ENCODE results near the gene SEPTIN6. TPM values are rescaled to one million over a fixed set of nuclear protein-coding genes. Genes with fewer than 3 reads are reported as not detected.

The SEPTIN6 gene
- total and polyA plus RNA-seq, 2 of the 13 experiments (the other 11 are each of a cell fraction or from before 2014, with no cell fraction given), result 21.7 to 38.3 TPM

- no peak for TF ChIP-seq ZNF234 (CRISPR knock-in tag; conservative IDR thresholded peaks at IDR 0.05)
- no peak for TF ChIP-seq PCBP1 (IDR thresholded peaks at IDR 0.05; ENCODE audit: borderline replicate concordance, low read depth, low read length)
- TF ChIP-seq RXRB (CRISPR knock-in tag; IDR thresholded peaks at IDR 0.05; ENCODE audit: borderline replicate concordance), result no peak
- no peak for TF ChIP-seq NR2C2 (CRISPR knock-in tag; IDR thresholded peaks at IDR 0.05; ENCODE audit: borderline replicate concordance)
Observed at GRCh38 chrX:119696251-119696890, 3.4 kb upstream of the SEPTIN6 start (continued).

- in situ Hi-C loops (cut with HindIII; ENCODE audit: extremely low pct_ligation_motif_present, low pct_unique_long_range_greater_than_20kb) (no loop called here), intact Hi-C loops (cut with micrococcal nuclease; ENCODE audit: unreplicated experiment) (loop anchor here (5.0 to 10.0 kb wide), 2 partner anchors 37 to 181 kb away; no protein-coding TSS in a partner anchor)
- Histone ChIP-seq H3K9me3 (ENCODE audit: low read length) (no peaks in the 10 kb centered on the region), H3K79me2 (ENCODE audit: insufficient read depth, low read length) (peaks cover 16% of the 10 kb centered on the region), H3K36me3 (replicated peaks in 1 of 2; ENCODE audit: control insufficient read depth in 1 of 2, insufficient read depth in 2 of 2, low read length in 2 of 2) (no peaks in the 10 kb centered on the region), H3K9ac (ENCODE audit: insufficient read depth, low read depth, low read length) (no peak overlapping the region), H3K27ac (ENCODE audit: extremely low read length, insufficient read depth, low read length) (no peak overlapping the region), H3K4me2 (ENCODE audit: low read depth, low read length) (no peak overlapping the region), H3K4me1 (ENCODE audit: insufficient read depth, low read length) (peaks cover 9% of the 10 kb centered on the region), H3K27me3 (ENCODE audit: control insufficient read depth in 1 of 2, insufficient read depth in 2 of 2, low read length in 2 of 2) (no peaks in the 10 kb centered on the region), H3K4me3 (replicated peaks in 1 of 3; ENCODE audit: insufficient read depth in 1 of 3, low read depth in 2 of 3, low read length in 3 of 3) (no peak overlapping the region), H4K20me1 (ENCODE audit: insufficient read depth, low read length) (no peaks in the 10 kb centered on the region), H2AFZ (ENCODE audit: low read length) (no peak overlapping the region)
- no peak for DNase-seq (ENCODE audit: low spot score)
- WGBS (ENCODE audit: low lambda C conversion rate), result 73% methylated on average over 7 of the region's 12 CpGs
- CTCF ChIA-PET (ENCODE audit: low intra/inter-chr PET ratio, low total read pairs), result no interaction called here
- POLR2A ChIA-PET, result no interaction called here
- TF ChIP-seq ZNF782 (CRISPR knock-in tag; IDR thresholded peaks at IDR 0.05; ENCODE audit: borderline replicate concordance) (no peak), THYN1 (CRISPR knock-in tag; IDR thresholded peaks at IDR 0.05; ENCODE audit: borderline replicate concordance, low read depth) (no peak), ZNF879 (CRISPR knock-in tag; IDR thresholded peaks at IDR 0.05) (no peak), GATAD1 (CRISPR knock-in tag; IDR thresholded peaks at IDR 0.05) (no peak), KLF11 (CRISPR knock-in tag; IDR thresholded peaks at IDR 0.05) (no peak), MEIS2 (CRISPR knock-in tag; IDR thresholded peaks at IDR 0.05) (no peak), FOXC1 (CRISPR knock-in tag; IDR thresholded peaks at IDR 0.05; ENCODE audit: borderline replicate concordance) (no peak), HNRNPK (IDR thresholded peaks at IDR 0.05; ENCODE audit: low read depth, low read length, poor library complexity, severe bottlenecking) (no peak), CREM (IDR thresholded peaks at IDR 0.05) (no peak), CREM (CRISPR knock-in tag; IDR thresholded peaks at IDR 0.05) (no peak), CC2D1A (CRISPR knock-in tag; IDR thresholded peaks at IDR 0.05) (no peak)
- TF ChIP-seq, protein P1, sequence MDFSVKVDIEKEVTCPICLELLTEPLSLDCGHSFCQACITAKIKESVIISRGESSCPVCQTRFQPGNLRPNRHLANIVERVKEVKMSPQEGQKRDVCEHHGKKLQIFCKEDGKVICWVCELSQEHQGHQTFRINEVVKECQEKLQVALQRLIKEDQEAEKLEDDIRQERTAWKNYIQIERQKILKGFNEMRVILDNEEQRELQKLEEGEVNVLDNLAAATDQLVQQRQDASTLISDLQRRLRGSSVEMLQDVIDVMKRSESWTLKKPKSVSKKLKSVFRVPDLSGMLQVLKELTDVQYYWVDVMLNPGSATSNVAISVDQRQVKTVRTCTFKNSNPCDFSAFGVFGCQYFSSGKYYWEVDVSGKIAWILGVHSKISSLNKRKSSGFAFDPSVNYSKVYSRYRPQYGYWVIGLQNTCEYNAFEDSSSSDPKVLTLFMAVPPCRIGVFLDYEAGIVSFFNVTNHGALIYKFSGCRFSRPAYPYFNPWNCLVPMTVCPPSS (IDR thresholded peaks at IDR 0.05), result no peak
- no peak for FAIRE-seq
- BruUV-seq (replicated peaks), result no TSS peak
- ATAC-seq, result no peak
Observed at GRCh38 chrX:119695535-119696050, 2.6 kb upstream of the SEPTIN6 start.

Data from HepG2 (cell line).